IMR-90 (cell line): ENCODE measurements around the gene ZNF778. TPM values are rescaled to one million over a fixed set of nuclear protein-coding genes. Genes with fewer than 3 reads are reported as not detected.

ENCODE experiments used
- ATAC-seq: fragments of 200-7000 bp; cut with Tn5 transposase; 2 replicates; pipeline ENCODE4 v1.9.1; 2020; ENCODE audit warnings: low read depth, mild to moderate bottlenecking, moderate library complexity
- BruUV-seq: library from RNA; stranded (reverse); fragments of 400-500 nt; replicated peaks from 2 replicates; lab custom pipeline; 2021; lab: Mats Ljungman, UMichigan
- CTCF ChIA-PET: fragments of 300-600 bp; formaldehyde crosslinking; extraction: SDS; loops from one replicate; lab custom pipeline; 2021; ENCODE audit warnings: antibody characterized with exemption; lab: Yijun Ruan, JAX
- POLR2A ChIA-PET: fragments of 300-600 bp; sonication (Branson Sonifier 250); formaldehyde crosslinking; loops from one replicate; lab custom pipeline; 2022; ENCODE audit warnings: antibody characterized with exemption; ENCODE audit not compliant: unreplicated experiment; lab: Charles Lee
- DNase-seq: peaks from one replicate; pipeline ENCODE4 v3.0.0; 2013
- H2AFZ ChIP-seq: replicated peaks from 2 replicates; pipeline ENCODE3; 2013; ENCODE audit warnings: low read length, mild to moderate bottlenecking; ENCODE audit not compliant: poor library complexity
- H2AK5ac ChIP-seq: 2 replicates; pipeline ENCODE4 v1.6.1; 2013; ENCODE audit warnings: low read depth, low read length, inconsistent platforms
- H2AK9ac ChIP-seq: replicated peaks from 2 replicates; pipeline ENCODE3; 2013; ENCODE audit warnings: mild to moderate bottlenecking, low read depth, low read length, moderate library complexity; ENCODE audit not compliant: poor library complexity
- H2BK120ac ChIP-seq: 2 replicates; pipeline ENCODE4 v1.6.1; 2013; ENCODE audit warnings: low read depth, low read length, inconsistent platforms
- H2BK15ac ChIP-seq: 3 replicates; pipeline ENCODE4 v1.6.1; 2013; ENCODE audit warnings: low read depth, low read length, inconsistent platforms
- H2BK20ac ChIP-seq: 2 replicates; pipeline ENCODE4 v1.6.1; 2013; ENCODE audit warnings: low read depth, mild to moderate bottlenecking, inconsistent platforms, low read length, moderate library complexity
- H2BK5ac ChIP-seq: 2 replicates; pipeline ENCODE4 v1.6.1; 2013; ENCODE audit warnings: mild to moderate bottlenecking, low read depth, low read length, inconsistent platforms; ENCODE audit not compliant: poor library complexity, severe bottlenecking
- H3K14ac ChIP-seq: replicated peaks from 2 replicates; pipeline ENCODE4 v1.6.1; 2013; ENCODE audit warnings: low read depth, low read length, inconsistent platforms
- H3K18ac ChIP-seq: 2 replicates; pipeline ENCODE4 v1.6.1; 2013; ENCODE audit warnings: low read depth, low read length, control low read depth
- H3K23ac ChIP-seq: 2 replicates; pipeline ENCODE4 v1.6.1; 2013; ENCODE audit warnings: low read depth, low read length, inconsistent platforms
- H3K27ac ChIP-seq: 2 replicates; pipeline ENCODE4 v1.5.1; 2013; ENCODE audit warnings: mild to moderate bottlenecking, control low read depth, low read length; ENCODE audit not compliant: insufficient read depth
- H3K27me3 ChIP-seq: 2 replicates; pipeline ENCODE4 v1.6.1; 2013; ENCODE audit warnings: low read length; ENCODE audit not compliant: control insufficient read depth, insufficient read depth
- H3K36me3 ChIP-seq: 2 replicates; pipeline ENCODE4 v1.6.1; 2013; ENCODE audit warnings: low read length, mixed read lengths; ENCODE audit not compliant: control insufficient read depth, insufficient read depth
- H3K4ac ChIP-seq: 2 replicates; pipeline ENCODE4 v1.6.1; 2013; ENCODE audit warnings: low read depth, low read length, inconsistent platforms
- H3K4me1 ChIP-seq: 2 replicates; pipeline ENCODE4 v1.6.1; 2013; ENCODE audit warnings: low read length, mixed read lengths; ENCODE audit not compliant: control insufficient read depth, insufficient read depth
- H3K4me2 ChIP-seq: 2 replicates; pipeline ENCODE4 v1.6.1; 2013; ENCODE audit warnings: low read depth, mild to moderate bottlenecking, control low read depth, low read length, moderate library complexity
- H3K4me3 ChIP-seq: 2 replicates; pipeline ENCODE4 v1.5.1; 2013; ENCODE audit warnings: low read depth, mild to moderate bottlenecking, control low read depth, low read length, moderate library complexity; ENCODE audit not compliant: insufficient read depth
- H3K56ac ChIP-seq: 2 replicates; pipeline ENCODE4 v1.6.1; 2013; ENCODE audit warnings: low read length, inconsistent platforms; ENCODE audit not compliant: insufficient read depth; ENCODE audit errors: extremely low read depth
- H3K79me1 ChIP-seq, 2 experiments: 2 replicates each; pipeline ENCODE4 v1.6.1; 2013; ENCODE audit warnings: low read length in 2 of 2, inconsistent platforms in 1 of 2, low read depth in 1 of 2
- H3K9ac ChIP-seq: 2 replicates; pipeline ENCODE4 v1.6.1; 2013; ENCODE audit warnings: low read depth, low read length, control low read depth
- H3K9me1 ChIP-seq: 2 replicates; pipeline ENCODE4 v1.6.1; 2013; ENCODE audit warnings: low read length, inconsistent platforms; ENCODE audit not compliant: insufficient read depth
- H3K9me3 ChIP-seq: 2 replicates; pipeline ENCODE4 v1.6.1; 2013; ENCODE audit warnings: low read length; ENCODE audit not compliant: control insufficient read depth, insufficient read depth
- H4K20me1 ChIP-seq: 2 replicates; pipeline ENCODE4 v1.6.1; 2013; ENCODE audit warnings: low read length, inconsistent platforms; ENCODE audit not compliant: insufficient read depth
- H4K5ac ChIP-seq: 2 replicates; pipeline ENCODE4 v1.6.1; 2013; ENCODE audit warnings: mild to moderate bottlenecking, low read depth, low read length, control low read depth
- H4K8ac ChIP-seq, 2 experiments: 2 replicates each; pipeline ENCODE4 v1.6.1; 2013; ENCODE audit warnings: low read depth in 2 of 2, low read length in 2 of 2, control low read depth in 1 of 2, inconsistent platforms in 1 of 2
- H4K91ac ChIP-seq: 2 replicates; pipeline ENCODE4 v1.6.1; 2013; ENCODE audit warnings: low read depth, low read length, inconsistent platforms; ENCODE audit not compliant: insufficient read depth
- BHLHE40 ChIP-seq: fragments of 150-350 bp; IDR thresholded peaks from 2 replicates; pipeline ENCODE4 v1.6.1; 2016; ENCODE audit warnings: mild to moderate bottlenecking, low read depth, low read length
- CEBPB ChIP-seq: IDR thresholded peaks from 2 replicates; pipeline ENCODE4 v1.6.1; 2012; ENCODE audit warnings: low read depth, low read length, improper control_type of control experiment
- CHD1 ChIP-seq: IDR thresholded peaks from 2 replicates; pipeline ENCODE4 v1.6.1; 2012; ENCODE audit warnings: low read depth, low read length, improper control_type of control experiment
- CTCF ChIP-seq: conservative IDR thresholded peaks from 2 replicates; pipeline ENCODE4 v1.5.1; 2012; ENCODE audit warnings: mild to moderate bottlenecking, low read depth, low read length, improper control_type of control experiment
- ELK1 ChIP-seq: fragments of 150-350 bp; IDR thresholded peaks from 2 replicates; pipeline ENCODE4 v1.6.1; 2016; ENCODE audit warnings: low read depth, mild to moderate bottlenecking, low read length, moderate library complexity, borderline replicate concordance
- FOS ChIP-seq: fragments of 150-350 bp; IDR thresholded peaks from 2 replicates; pipeline ENCODE4 v1.6.1; 2016; ENCODE audit warnings: low read depth, low read length
- MAFK ChIP-seq: IDR thresholded peaks from 2 replicates; pipeline ENCODE4 v1.6.1; 2012; ENCODE audit warnings: low read depth, low read length, improper control_type of control experiment
- MXI1 ChIP-seq: IDR thresholded peaks from 2 replicates; pipeline ENCODE4 v1.6.1; 2012; ENCODE audit warnings: low read depth, mild to moderate bottlenecking, low read length, moderate library complexity, borderline replicate concordance
- NFE2L2 ChIP-seq: fragments of 150-350 bp; IDR thresholded peaks from 2 replicates; pipeline ENCODE4 v1.6.1; 2016; ENCODE audit warnings: low read depth, mild to moderate bottlenecking, low read length
- POLR2A ChIP-seq: IDR thresholded peaks from 2 replicates; pipeline ENCODE4 v1.6.1; 2012; ENCODE audit warnings: mild to moderate bottlenecking, low read depth, low read length
- RAD21 ChIP-seq: IDR thresholded peaks from 2 replicates; pipeline ENCODE4 v1.6.1; 2012; ENCODE audit warnings: low read length, improper control_type of control experiment
- RCOR1 ChIP-seq: IDR thresholded peaks from 2 replicates; pipeline ENCODE4 v1.6.1; 2012; ENCODE audit warnings: mild to moderate bottlenecking, low read length, improper control_type of control experiment; ENCODE audit not compliant: insufficient replicate concordance
- RFX5 ChIP-seq: IDR thresholded peaks from 2 replicates; pipeline ENCODE4 v1.8.0; 2012; ENCODE audit warnings: low read depth, mild to moderate bottlenecking, low read length, moderate library complexity
- SMC3 ChIP-seq: fragments of 150-350 bp; IDR thresholded peaks from 2 replicates; pipeline ENCODE4 v1.6.1; 2016; ENCODE audit warnings: low read depth, mild to moderate bottlenecking, antibody characterized with exemption, low read length, moderate library complexity
- USF2 ChIP-seq: fragments of 150-350 bp; IDR thresholded peaks from 2 replicates; pipeline ENCODE4 v1.6.1; 2017; ENCODE audit warnings: mild to moderate bottlenecking, antibody characterized with exemption, low read length, low read depth
- WGBS, 2 experiments: methylation state at CpG; one replicate each; pipeline versions ENCODE4 v1.1.5 to v1.1.7; 2013; ENCODE audit warnings: missing lambda C conversion rate in 2 of 2; ENCODE audit not compliant: insufficient read length in 1 of 2; ENCODE audit errors: extremely low coverage in 2 of 2; 5-methylcytosine and 5-hydroxymethylcytosine counted together
- dilution Hi-C: fragments of 300-500 bp; cut with HindIII; formaldehyde crosslinking; loops from one replicate; pipeline ENCODE4 v1.14.3; 2018; ENCODE audit warnings: low sequenced_read_pairs; ENCODE audit not compliant: unreplicated experiment
- in situ Hi-C: fragments of 300-500 bp; cut with MboI; formaldehyde crosslinking; loops from 3 replicates; pipeline ENCODE4 v1.14.3; 2019; ENCODE audit warnings: low sequenced_read_pairs, inconsistent platforms, mixed read lengths
- intact Hi-C: fragments of 100-400 bp; cut with micrococcal nuclease; formaldehyde crosslinking; loops from 2 replicates; pipeline ENCODE4 v1.10.0; 2022
- polyA plus RNA-seq, 3 experiments: library from polyadenylated mRNA; depleted of rRNA; stranded (reverse); fragments of >200 nt; gene quantifications; 2 replicates each; pipeline ENCODE4 v1.2.3, GENCODE V29; 2012; ENCODE audit warnings: low replicate concordance in 1 of 3
- total RNA-seq: library from RNA; depleted of rRNA; stranded (reverse); fragments of >200 nt; gene quantifications from 2 replicates; pipeline ENCODE4 v1.2.3, GENCODE V29; 2012

The ZNF778 gene
- total and polyA plus RNA-seq, 2 of the 4 experiments (the other 2 are of a cell fraction): 5.6 to 9.9 TPM

- H3K27ac ChIP-seq: no peak overlapping the region
- H3K14ac ChIP-seq: no peak overlapping the region
- no peak overlapping the region for H2AK5ac ChIP-seq
- H3K36me3 ChIP-seq: peaks cover 48% of the 10 kb centered on the region
- H2BK15ac ChIP-seq: no peak overlapping the region
- H3K9ac ChIP-seq: no peak overlapping the region
- no peaks in the 10 kb centered on the region for H4K20me1 ChIP-seq
- no peak overlapping the region for H2BK5ac ChIP-seq
- no peak overlapping the region for H3K56ac ChIP-seq
- H3K4me2 ChIP-seq: no peak overlapping the region
- no peak overlapping the region for H3K18ac ChIP-seq
- H2AK9ac ChIP-seq: no peak overlapping the region
- H3K4me3 ChIP-seq: no peak overlapping the region
- H3K23ac ChIP-seq: no peak overlapping the region
- H4K91ac ChIP-seq: no peak overlapping the region
- peaks cover 15 to 30% of the 10 kb centered on the region in 2 experiments for H3K79me1 ChIP-seq
- no peaks in the 10 kb centered on the region for H3K27me3 ChIP-seq
- H2BK120ac ChIP-seq: no peak overlapping the region
- peaks cover 22% of the 10 kb centered on the region for H3K9me3 ChIP-seq
- 0 out of 2 replicates have a peak, but pooled peaks cover 3% of the 10 kb centered on the region for H3K9me1 ChIP-seq
- ChIA-PET POLR2A (no interaction called here), CTCF (no interaction called here)
- in situ Hi-C loops: no loop called here
- no peaks in the 10 kb centered on the region for H3K4me1 ChIP-seq
- BruUV-seq: no TSS peak
- H2BK20ac ChIP-seq: no peak overlapping the region
- DNase-seq: no peak
- dilution Hi-C loops: no loop called here
- H4K8ac ChIP-seq: no peak overlapping the region
- 98% methylated on average over 9 of the region's 16 CpGs; no CpG with 5 or more reads in 1 of the 2 experiments for WGBS, 2 experiments
- no peak overlapping the region for H2AFZ ChIP-seq
- intact Hi-C loops: no loop called here
- ATAC-seq: no peak
- H4K5ac ChIP-seq: no peak overlapping the region
- no peak overlapping the region for H3K4ac ChIP-seq
- TF ChIP-seq CTCF: no peak
- no peak for TF ChIP-seq NFE2L2
- no peak for TF ChIP-seq POLR2A
- no peak for TF ChIP-seq RAD21
- no peak for TF ChIP-seq RFX5
- no peak for TF ChIP-seq FOS
- no peak for TF ChIP-seq RCOR1
- no peak for TF ChIP-seq CEBPB
- no peak for TF ChIP-seq BHLHE40
- TF ChIP-seq MXI1: no peak
- TF ChIP-seq CHD1: no peak
- no peak for TF ChIP-seq SMC3
- no peak for TF ChIP-seq ELK1
- TF ChIP-seq USF2: no peak
- no peak for TF ChIP-seq MAFK
These were observed 16.4 kb downstream of the ZNF778 start for GRCh38 chr16:89233678-89234490.
